Ramos (cell line): Measurements from ENCODE around the gene COX19.
"Not testable (repeated sequence)": the region's sequence is repeated elsewhere in the genome, so short reads cannot be mapped to it uniquely, and the experiment has no call there.

Experiments
- in situ Hi-C: fragments of 300-500 bp; cut with MboI; formaldehyde crosslinking; loops from one replicate; pipeline ENCODE4 v1.14.3; 2022; ENCODE audit warnings: low sequenced_read_pairs; ENCODE audit not compliant: unreplicated experiment

COX19 gene

DNA sequence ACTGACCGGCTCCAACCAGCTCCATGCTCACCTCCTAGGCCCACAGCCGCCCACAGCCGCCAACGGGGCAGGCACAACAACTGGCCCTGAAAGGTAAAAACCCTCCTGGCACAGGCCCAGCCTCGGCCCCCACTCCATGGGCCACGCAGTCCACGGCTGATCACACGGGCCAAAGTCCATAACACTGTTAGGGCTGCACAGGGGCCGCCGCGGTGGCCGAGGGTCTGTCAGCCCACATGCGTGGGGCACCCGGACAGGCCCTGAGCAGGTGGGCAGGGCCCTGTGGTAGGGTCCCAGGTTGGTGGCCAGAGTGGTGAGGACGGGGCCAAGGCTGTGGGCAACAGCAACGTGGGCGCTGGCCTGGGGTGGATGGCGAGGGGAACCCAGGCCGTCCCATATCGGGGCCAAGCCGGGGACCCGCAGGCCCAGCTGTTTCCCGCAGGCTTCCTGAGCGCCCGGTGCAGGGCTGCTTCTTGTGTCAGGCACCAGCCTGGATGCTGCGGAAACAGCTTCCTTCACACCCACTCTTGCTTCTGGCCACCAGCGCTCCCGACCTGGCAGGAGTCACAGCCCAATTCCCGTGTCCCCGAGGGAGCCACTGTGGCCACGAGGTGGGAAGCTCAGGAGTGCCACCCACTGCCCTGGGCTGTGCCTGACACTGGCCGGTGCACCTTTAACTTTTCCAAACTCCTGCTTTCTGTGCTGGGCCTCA, 36.8 kb upstream of the COX19 start:
- in situ Hi-C loops: no loop called here

DNA sequence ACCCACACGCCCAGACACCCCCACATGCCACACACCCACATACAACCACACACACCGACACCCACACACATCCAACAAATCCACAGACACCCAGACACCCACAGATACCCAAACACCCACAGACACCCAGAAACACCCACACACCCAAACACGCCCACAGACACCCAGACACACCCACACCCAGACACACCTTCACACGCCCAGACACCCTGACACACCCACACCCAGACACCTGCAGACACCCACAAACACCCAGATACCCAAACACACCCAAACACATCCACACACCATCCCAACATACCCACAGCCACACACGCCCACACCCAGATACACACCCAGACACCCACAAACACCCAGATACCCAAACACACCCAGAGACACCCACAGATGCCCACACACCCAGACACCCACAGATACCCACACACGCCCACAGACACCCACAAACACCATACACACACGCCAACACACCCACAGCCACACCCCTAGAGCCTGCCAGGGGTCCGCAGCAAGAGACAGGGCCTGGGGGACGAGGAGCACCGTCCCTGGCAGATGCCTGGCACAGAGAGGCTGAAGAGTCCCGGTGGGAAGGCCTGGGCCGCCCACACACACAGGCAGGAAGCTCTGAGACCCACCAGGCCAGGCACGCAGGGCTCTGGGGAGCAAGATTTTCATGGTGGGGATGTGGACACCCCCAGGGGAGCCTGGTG, 36.1 kb upstream of the COX19 start:
- in situ Hi-C loops: no loop called here

GRCh38 chr7:1010226-1010625, 34.9 kb upstream of the COX19 start:
- in situ Hi-C loops: no loop called here

DNA sequence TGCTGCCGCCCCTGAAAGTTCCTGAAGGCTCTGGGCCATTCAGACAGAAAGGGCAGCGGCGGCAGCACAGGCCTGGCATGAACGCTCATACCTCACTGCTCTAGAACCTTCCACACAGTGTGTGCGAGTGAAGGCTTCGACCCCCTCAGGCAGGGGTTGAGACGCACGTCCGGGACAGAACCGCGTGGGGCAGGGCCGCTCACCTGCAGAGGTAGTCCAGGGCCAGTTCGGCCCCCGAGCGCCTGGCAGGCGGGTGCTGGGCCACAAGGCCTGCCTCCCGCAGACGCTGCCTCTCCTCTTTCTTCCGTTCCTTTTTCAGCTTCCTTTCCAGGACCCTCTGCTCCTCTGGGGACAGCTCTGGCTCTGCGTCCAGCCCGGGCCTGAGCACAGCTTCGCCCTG, 34.4 kb upstream of the COX19 start:
- in situ Hi-C loops: no loop called here

- in situ Hi-C loops: no loop called here
Observed at GRCh38 chr7:1008733-1009363, 33.5 kb upstream of the COX19 start.

DNA sequence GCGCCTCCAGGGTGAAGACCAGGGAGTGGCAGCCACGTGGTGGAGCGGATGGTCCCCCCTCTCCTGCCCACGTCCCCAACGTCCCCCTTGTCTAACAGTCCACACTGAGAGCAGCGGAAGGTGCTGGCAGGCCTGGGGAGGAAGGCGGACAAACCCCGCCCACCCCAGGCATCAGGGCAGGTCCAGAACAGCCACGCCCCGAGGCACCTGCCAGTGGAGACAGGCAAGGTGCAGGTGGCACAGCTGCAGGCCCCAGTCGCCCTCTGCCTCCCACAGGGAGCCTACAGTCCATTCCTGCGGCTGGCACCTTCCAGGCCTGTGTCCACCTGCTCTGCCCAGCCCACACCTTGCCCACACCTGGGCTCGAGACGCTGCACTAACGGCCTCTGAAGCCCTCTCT, 32.6 kb upstream of the COX19 start:
- in situ Hi-C loops: no loop called here

DNA sequence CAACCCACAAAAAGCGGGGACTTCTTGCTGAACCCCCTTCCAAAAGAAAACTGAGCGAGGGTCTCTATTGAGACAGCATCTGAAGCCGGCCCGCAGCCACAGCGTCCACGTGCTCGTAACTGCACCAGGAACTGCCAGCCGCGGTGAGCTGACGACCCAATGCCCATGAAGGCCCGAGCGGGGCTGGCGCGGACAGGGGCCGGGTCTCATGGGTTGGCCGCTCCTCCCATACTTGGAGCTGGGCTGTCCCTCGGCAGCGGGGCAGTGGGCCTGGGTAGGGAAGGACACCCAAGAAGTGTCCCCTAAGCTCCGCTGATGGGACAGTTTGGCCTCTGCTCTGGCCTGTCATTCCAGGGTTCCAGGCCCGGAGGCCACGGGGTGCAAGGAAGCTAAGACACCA, 30.0 kb upstream of the COX19 start:
- in situ Hi-C loops: no loop called here

- in situ Hi-C loops: no loop called here
Observed at GRCh38 chr7:1004018-1004852, 28.9 kb upstream of the COX19 start.

- in situ Hi-C loops: not testable (repeated sequence)
Observed at GRCh38 chr7:1002445-1002844, 27.1 kb upstream of the COX19 start.

- in situ Hi-C loops: not testable (repeated sequence)
Observed at GRCh38 chr7:1002026-1002425, 26.7 kb upstream of the COX19 start.

GRCh38 chr7:1001069-1001770, 25.9 kb upstream of the COX19 start:
- in situ Hi-C loops: not testable (repeated sequence)

DNA sequence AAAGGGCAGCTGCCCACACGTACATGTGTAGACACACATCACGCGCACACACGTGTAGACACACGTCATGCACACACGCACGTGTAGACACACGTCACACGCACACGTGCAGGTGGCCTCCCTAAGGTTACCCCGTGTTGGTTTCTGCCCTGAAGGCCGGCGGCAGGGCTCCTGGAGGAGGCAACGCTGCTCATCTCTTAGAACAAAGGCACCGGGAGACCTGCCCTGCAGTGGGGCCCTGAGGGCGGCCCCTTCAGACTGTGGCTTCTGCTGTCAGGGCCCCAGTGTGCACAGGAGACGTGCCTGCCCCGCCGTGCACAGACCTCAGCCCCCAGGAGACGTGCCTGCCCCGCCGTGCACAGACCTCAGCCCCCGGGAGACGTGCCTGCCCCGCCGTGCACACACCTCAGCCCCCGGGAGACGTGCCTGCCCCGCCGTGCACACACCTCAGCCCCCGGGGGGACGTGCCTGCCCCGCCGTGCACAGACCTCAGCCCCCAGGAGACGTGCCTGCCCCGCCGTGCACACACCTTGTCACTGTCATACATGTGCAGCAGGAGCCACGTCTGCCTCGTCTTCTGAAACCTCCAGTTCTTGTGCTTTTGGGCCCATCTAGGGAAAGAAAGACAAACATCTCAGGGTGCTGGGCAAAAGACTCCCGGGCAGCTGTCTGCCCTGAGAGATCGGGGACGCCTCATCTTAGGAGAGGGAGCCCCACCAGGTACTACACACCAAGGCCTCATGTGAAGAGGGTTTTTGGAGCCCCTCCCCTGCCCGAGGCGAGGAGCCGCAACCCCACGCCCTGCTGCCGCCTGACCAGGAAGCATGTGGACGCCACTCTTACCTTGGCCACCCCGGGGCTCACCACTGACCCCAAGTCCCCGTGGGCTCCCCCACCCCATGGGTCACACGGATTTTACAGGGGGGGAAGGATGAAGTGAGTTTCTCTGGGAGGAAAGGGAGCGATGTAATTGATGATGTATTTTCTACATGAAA, 24.9 kb upstream of the COX19 start:
- in situ Hi-C loops: loop anchor here (5.0 kb wide), 1 partner anchor 62 kb away; no protein-coding TSS in a partner anchor

DNA sequence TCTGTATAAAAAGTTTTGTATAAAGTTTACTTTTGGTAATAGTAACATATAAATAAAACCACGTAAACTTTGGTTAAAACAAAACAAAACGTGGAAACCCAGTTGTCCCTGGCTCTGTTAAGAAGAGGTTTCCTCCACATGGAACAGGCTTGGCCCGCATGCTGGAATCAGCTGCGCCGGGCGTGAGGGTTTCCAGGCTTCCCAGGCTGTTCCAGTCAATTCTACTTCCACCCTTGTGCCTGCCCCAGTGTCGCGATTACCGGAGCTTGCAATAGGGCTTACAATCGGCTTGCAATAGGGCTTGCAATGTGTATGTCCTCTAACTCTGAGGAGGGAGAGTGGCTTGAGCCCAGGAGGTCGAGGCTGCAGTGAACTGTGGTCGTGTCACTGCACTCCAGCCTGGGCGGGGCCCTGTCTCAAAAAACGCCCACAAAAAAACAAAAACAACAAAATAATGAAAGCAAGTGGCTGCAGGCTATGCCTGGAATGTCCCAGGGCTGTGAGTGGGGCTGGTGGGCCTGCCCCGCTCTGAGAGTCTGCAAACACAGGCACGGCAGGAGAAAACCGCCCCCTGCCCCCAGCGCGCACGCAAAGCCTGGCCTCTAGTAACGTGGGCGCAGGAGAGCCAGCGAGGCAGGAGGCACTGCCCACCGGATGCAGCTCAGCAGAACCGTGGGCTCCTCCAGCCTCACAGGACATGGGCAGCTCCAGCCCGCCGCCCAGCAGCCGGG, 24.0 kb upstream of the COX19 start:
- in situ Hi-C loops: loop anchor here (5.0 kb wide), 1 partner anchor 63 kb away; no protein-coding TSS in a partner anchor

DNA sequence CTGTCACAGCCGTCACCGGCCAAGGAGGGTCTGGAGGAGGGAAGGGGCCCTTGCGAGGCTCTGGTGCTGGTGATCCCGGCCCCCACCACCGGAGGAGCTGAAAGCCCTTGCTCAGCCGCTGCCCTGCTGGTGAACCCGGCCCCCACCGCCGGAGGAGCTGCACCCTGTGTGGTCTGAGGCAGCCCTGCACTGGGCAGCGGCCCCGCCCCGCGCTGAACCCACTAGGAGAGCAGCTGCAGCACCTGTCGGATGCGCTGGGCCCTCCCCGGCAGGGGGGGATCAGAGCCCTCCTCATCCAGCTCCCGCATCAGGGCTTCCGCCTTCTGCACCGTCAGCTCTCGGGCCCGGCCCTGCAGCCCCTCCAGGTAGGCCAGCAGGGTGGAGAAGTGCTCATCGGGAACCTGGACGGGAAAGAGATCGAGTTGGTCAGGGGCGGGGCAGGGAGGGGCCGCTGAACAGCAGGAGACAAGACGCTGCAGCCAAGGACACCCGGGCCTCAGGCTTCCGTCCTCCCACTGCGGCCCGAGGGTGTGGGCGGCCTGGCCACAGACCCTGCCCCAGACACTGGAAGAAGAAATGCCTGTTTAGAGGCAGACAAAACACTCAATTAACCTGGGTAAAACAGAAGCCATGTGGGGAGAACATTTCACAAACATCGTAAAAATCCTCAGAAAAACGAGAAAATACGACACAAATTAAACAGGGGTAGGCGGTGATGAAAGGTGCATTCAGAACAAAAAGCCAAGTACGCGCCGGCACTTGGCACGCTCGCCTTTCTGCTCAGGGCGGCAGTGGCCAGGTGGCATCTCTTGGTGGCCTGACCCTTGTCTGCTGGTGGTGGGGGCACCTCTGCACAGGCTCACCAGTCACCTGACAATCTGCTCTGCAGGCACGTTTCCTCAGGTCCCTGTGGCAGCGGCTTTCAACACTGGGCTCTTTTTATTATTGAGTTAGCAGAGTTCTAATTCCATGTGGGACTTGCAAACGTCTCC, 22.4 kb upstream of the COX19 start:
- in situ Hi-C loops: loop anchor here (5.0 kb wide), 1 partner anchor 65 kb away; no protein-coding TSS in a partner anchor

- in situ Hi-C loops: loop anchor here (5.0 kb wide), 1 partner anchor 66 kb away; no protein-coding TSS in a partner anchor
Observed at GRCh38 chr7:996079-996872, 20.9 kb upstream of the COX19 start.

- in situ Hi-C loops: loop anchor here (5.0 kb wide), 1 partner anchor 67 kb away; no protein-coding TSS in a partner anchor
Observed at GRCh38 chr7:995571-995970, 20.2 kb upstream of the COX19 start.
